ENCODE results near the gene PSD2. TPM values are rescaled to one million over a fixed set of nuclear protein-coding genes. Genes with fewer than 3 reads are reported as not detected.

Gene PSD2
- total and polyA plus RNA-seq, 2 of the 13 experiments (the other 11 are each of a cell fraction or from before 2014, with no cell fraction given) = 0.07 TPM; not detected in 1

DNA sequence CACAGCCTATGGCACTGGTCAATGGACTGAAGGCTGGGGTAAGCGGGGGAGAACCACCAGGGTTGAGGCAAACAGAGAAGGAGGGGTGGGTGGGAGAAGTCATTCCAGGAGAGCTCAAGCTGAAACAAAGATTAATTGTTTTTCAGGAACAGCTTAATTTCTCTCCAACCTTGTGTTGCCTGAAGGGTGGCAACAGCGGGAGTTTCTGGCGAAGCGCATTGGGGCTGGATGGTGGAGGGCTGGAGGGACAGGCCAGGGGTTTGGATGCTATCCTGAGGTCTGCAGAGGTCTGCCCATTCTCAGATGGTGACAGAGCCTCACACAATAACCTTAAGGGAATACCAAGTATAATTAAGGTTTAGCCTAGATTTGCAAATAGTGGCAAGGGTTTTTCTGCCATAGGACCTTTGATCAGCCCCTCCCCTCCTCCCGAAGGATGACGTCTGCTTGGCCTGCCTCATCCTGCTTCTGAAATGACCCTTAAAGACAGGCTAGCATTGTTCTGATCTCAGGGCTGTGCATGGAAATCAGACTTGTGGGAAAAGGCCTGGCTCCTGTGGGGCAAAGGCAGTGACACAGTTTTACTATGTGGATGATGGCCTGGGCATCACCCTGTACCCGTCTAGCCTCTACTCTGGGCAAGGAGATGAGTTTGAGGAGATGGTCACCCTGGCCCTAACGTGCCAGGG, 32.7 kb downstream of the PSD2 start (continued):
- TF ChIP-seq, protein P1, sequence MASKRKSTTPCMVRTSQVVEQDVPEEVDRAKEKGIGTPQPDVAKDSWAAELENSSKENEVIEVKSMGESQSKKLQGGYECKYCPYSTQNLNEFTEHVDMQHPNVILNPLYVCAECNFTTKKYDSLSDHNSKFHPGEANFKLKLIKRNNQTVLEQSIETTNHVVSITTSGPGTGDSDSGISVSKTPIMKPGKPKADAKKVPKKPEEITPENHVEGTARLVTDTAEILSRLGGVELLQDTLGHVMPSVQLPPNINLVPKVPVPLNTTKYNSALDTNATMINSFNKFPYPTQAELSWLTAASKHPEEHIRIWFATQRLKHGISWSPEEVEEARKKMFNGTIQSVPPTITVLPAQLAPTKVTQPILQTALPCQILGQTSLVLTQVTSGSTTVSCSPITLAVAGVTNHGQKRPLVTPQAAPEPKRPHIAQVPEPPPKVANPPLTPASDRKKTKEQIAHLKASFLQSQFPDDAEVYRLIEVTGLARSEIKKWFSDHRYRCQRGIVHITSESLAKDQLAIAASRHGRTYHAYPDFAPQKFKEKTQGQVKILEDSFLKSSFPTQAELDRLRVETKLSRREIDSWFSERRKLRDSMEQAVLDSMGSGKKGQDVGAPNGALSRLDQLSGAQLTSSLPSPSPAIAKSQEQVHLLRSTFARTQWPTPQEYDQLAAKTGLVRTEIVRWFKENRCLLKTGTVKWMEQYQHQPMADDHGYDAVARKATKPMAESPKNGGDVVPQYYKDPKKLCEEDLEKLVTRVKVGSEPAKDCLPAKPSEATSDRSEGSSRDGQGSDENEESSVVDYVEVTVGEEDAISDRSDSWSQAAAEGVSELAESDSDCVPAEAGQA (IDR thresholded peaks at IDR 0.05; ENCODE audit: low read depth) = no peak
- TF ChIP-seq, protein P1 (CRISPR knock-in tag; IDR thresholded peaks at IDR 0.05; ENCODE audit: borderline replicate concordance) = no peak
- no peak for TF ChIP-seq GATAD2A (CRISPR knock-in tag; IDR thresholded peaks at IDR 0.05)
- no peak for TF ChIP-seq FOXP1 (IDR thresholded peaks at IDR 0.05)
- no peak for TF ChIP-seq FOXP1 (CRISPR knock-in tag; IDR thresholded peaks at IDR 0.05)
- no peak for TF ChIP-seq KLF15 (CRISPR knock-in tag; IDR thresholded peaks at IDR 0.05; ENCODE audit: borderline replicate concordance)

DNA sequence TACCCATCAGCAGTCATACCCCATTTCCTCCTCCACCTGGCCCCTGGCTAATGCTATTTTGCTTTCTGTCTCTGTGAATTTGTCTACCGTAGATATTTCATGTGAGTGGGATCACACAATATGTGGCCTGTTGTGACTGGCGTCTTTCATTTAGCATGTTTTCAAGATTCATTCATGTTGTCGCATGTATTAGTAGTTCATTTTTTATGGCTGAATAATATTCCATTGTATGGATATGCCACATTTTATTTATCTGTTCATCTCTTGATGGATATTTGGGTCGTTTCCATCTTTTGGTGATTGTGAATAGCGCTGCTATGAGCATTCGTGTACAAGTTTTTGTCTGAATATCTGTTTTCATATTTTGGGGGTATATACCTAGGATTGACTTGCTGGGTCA, 33.9 kb downstream of the PSD2 start:
- no peaks in the 10 kb centered on the region for H3K4me1 ChIP-seq (ENCODE audit: insufficient read depth, low read length)
- 21% methylated on average over 6 of the region's 6 CpGs for WGBS (ENCODE audit: low lambda C conversion rate)
- peaks cover 2 to 36% of the 10 kb centered on the region in 2 experiments; a peak in 2 of 5 replicates for H3K27me3 ChIP-seq (ENCODE audit: control insufficient read depth in 1 of 2, insufficient read depth in 2 of 2, low read length in 2 of 2)
- no peak overlapping the region for H3K9ac ChIP-seq (ENCODE audit: insufficient read depth, low read depth, low read length)
- FAIRE-seq (no peak), DNase-seq (ENCODE audit: low spot score) (no peak), ATAC-seq (no peak)
- H3K79me2 ChIP-seq (ENCODE audit: insufficient read depth, low read length) = no peaks in the 10 kb centered on the region
- no peak overlapping the region for H3K4me3 ChIP-seq (replicated peaks in 1 of 3; ENCODE audit: insufficient read depth in 1 of 3, low read depth in 2 of 3, low read length in 3 of 3)
- ChIA-PET POLR2A (no interaction called here), CTCF (ENCODE audit: low intra/inter-chr PET ratio, low total read pairs) (no interaction called here)
- H2AFZ ChIP-seq (ENCODE audit: low read length) = no peak overlapping the region
- no TSS peak for BruUV-seq (replicated peaks)
- no peak overlapping the region for H3K4me2 ChIP-seq (ENCODE audit: low read depth, low read length)
- no peak for TF ChIP-seq ZBTB38 (CRISPR knock-in tag; IDR thresholded peaks at IDR 0.05)
- no peaks in the 10 kb centered on the region for H3K36me3 ChIP-seq (replicated peaks in 1 of 2; ENCODE audit: control insufficient read depth in 1 of 2, insufficient read depth in 2 of 2, low read length in 2 of 2)
- no peak overlapping the region for H3K27ac ChIP-seq (ENCODE audit: extremely low read length, insufficient read depth, low read length)
- intact Hi-C loops (cut with micrococcal nuclease; ENCODE audit: unreplicated experiment) (no loop called here), in situ Hi-C loops (cut with HindIII; ENCODE audit: extremely low pct_ligation_motif_present, low pct_unique_long_range_greater_than_20kb) (no loop called here)
- no peaks in the 10 kb centered on the region for H4K20me1 ChIP-seq (ENCODE audit: insufficient read depth, low read length)
- no peaks in the 10 kb centered on the region for H3K9me3 ChIP-seq (ENCODE audit: low read length)

All from HepG2 (cell line).